Upper lobe of left lung (tissue), 4 donors: ENCODE measurements around the gene KLF15.

Experiments used
- CTCF ChIP-seq, 6 experiments: fragments of 450-650 bp in 4 of 6; fragments of 200-600 bp in 2 of 6; sonication (generic) in 2 of 6; IDR thresholded peaks; one replicate each; pipeline ENCODE4 v1.5.1; 2016 to 2019; ENCODE audit warnings: antibody characterized with exemption in 6 of 6
- POLR2A ChIP-seq, 4 donors: fragments of 450-650 bp; IDR thresholded peaks; one replicate each; pipeline ENCODE4 v1.5.1; 2016 to 2017; ENCODE audit warnings: antibody characterized with exemption in 4 of 4, mild to moderate bottlenecking in 2 of 4

DNA sequence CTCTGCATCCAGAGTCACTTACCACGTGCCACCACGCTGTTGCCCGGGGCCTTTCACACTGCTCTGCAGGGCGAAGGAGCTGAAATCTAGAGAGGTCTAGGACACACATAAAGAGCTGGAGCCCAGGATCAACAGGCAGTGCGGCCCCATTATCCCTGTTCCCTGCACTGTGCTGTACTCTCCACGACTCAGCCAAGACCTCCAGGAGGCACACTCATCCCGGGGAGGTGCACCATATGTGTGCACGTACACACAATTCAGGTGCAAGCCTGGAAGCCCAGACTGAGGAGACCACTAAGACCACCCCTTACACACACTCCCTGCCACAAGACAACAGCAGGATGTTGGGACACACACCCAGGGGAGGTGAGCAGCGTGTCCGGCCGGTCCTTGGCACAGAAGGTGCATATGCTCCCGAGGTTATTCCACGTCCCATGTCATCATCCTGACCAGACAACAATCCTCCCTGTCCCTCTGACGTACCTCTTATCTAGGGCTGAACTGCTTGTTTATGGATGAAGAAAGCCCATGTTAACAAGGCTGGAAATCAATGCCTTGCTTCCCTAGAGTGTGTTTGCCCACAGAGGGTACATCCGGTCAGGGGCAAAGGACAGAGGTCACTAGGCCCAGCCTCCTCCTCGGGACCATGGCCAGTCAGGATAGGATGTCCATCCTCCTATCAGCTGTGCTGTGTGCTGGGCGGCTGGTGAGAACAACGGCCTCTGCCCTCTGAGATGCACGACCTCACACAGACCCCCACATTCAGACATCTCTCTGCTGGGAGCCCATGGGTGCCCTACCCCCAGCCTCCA lies 16.1 kb downstream of the KLF15 start:
- TF ChIP-seq POLR2A (IDR thresholded peaks at IDR 0.05), result no peak
- TF ChIP-seq CTCF (IDR thresholded peaks at IDR 0.05), result no peak
